Raji (cell line): ENCODE measurements around the gene SLAMF7.

Source experiments
- POLR2A ChIP-seq: IDR thresholded peaks from 2 replicates; pipeline ENCODE4 v1.6.1; 2011; ENCODE audit warnings: low read depth, low read length, control low read depth; ENCODE audit not compliant: insufficient read depth

Gene SLAMF7

DNA sequence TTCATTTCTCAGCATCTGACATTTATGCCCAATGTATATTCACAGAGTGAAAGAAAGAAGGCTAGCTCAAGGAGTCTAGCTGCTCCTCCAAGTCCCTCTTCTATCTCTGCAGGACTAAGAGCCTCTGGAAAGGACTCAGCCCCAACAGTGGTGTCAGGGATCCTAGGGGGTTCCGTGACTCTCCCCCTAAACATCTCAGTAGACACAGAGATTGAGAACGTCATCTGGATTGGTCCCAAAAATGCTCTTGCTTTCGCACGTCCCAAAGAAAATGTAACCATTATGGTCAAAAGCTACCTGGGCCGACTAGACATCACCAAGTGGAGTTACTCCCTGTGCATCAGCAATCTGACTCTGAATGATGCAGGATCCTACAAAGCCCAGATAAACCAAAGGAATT, 60.6 kb downstream of the SLAMF7 start:
- TF ChIP-seq POLR2A: no peak

DNA sequence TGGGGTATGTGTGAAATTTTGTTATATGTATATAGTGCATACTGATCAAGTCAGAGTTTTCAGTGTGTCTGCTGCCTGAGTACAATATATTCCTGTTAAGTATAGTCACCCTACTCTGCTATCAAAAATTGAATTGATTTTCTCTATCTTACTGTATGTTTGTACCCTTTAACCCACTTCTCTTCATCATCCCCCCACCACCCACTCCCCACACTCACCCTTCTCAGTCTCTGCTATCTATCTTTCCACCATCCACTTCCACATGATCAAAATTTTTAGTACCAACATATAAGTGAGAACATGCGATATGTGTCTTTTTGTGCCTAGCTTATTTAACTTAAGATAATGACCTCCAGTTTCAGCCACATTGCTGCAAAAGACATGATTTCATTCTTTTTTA, 61.1 kb downstream of the SLAMF7 start:
- no peak for TF ChIP-seq POLR2A

DNA sequence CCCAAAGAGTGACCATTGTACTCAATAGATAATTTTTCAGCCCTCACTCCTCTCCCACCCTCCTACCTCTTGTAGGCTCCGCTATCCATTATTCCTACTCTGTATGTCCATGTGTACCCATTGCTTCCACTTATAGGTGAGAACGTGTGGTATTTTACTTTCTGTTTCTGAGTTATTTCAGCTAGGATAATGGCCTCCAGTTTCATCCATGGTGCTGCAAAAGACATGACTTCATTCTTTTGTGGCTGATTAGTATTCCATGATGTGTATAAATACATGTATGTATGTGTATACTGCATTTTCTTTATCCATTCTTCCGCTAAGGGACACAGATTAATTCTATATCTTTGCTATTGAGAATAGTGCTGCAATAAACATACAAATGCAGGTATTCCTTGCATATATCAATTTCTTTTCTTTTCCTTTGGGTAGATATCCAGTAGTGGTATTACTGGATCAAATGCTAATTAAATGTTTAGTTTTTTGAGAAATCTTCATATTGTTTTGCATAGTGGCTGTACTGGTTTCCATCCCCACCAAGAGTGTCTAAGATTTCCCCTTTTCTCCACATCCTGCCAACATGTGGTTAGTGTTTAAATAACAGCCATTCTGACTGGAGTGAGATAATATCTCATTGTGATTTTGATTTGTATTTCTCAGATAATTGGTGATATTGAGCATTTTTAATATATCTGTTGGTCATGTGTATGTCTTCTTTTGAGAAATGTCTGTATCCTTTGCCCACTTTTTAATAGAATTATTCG, 61.8 kb downstream of the SLAMF7 start:
- TF ChIP-seq POLR2A: no peak

DNA sequence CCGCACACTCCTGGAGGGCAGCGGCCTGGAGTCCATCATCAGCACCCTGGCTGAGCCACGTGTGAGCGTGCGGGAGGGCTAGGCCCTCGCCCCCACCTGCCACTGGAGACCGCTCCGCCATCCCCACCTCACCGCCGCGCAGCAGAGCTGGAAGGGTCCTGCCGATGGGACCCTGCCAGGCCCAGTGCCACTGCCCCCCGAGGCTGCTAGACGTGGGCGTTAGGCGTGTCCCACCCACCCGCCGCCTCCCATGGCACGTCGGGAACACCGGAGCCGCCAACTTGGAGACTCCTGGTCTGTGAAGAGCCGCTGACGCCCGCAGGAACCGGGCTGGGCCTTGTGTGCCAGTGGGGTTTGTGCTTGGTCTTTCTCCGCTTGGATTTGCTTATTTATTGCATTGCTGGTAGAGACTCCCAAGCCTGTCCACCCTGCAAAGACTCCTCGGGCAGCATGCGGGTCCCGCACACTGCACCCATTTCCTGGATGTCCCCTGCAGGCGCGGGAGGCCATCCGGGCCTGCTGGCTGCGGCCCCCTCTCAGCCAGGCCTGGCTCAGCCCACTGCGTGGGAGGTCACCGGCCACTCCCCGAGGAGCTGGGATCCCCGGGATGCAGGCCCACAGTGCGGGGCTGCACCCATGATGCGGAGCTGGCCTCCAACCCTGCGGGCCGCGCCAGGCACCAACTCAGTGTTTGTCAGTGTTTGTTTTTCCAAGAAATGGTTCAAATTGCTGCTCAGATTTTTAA, 63.0 kb downstream of the SLAMF7 start:
- no peak for TF ChIP-seq POLR2A
